SK-N-SH (cell line): ENCODE results near the gene AASS. TPM values are rescaled to one million over a fixed set of nuclear protein-coding genes. Genes with fewer than 3 reads are reported as not detected.

ENCODE experiments used
- CTCF ChIA-PET: fragments of 300-600, 350-600 bp; formaldehyde crosslinking; extraction: SDS; loops from one replicate; lab custom pipeline; 2021; lab: Yijun Ruan, JAX
- POLR2A ChIA-PET: fragments of 350-600 bp; sonication (Branson Sonifier 250); formaldehyde crosslinking; extraction: SDS; loops from one replicate; lab custom pipeline; 2020; ENCODE audit warnings: antibody characterized with exemption, inconsistent platforms; lab: Yijun Ruan, JAX
- DNase-seq: peaks from one replicate; pipeline ENCODE4 v3.0.0; 2012
- H2AFZ ChIP-seq: fragments of 200-600 bp; sonication (generic); 2 replicates; pipeline ENCODE4 v1.8.1; 2016; ENCODE audit warnings: antibody characterized with exemption, mild to moderate bottlenecking, low read depth
- H3F3A ChIP-seq: fragments of 200-600 bp; sonication (generic); replicated peaks from 2 replicates; pipeline ENCODE3; 2016; ENCODE audit warnings: antibody characterized with exemption, mild to moderate bottlenecking; ENCODE audit not compliant: insufficient read depth
- H3K27ac ChIP-seq, 2 experiments: fragments of 200-500 bp in 1 of 2; fragments of 200-600 bp in 1 of 2; sonication (Bioruptor generic) in 1 of 2; sonication (generic), shearing (Covaris generic) in 1 of 2; 2 replicates each; pipeline versions ENCODE4 v1.5.1 to v1.6.1; 2014 to 2016; ENCODE audit warnings: low read depth in 2 of 2, inconsistent platforms in 1 of 2, low read length in 1 of 2, mild to moderate bottlenecking in 1 of 2, mixed read lengths in 1 of 2
- H3K27me3 ChIP-seq: fragments of 200-600 bp; sonication (generic), shearing (Covaris generic); 2 replicates; pipeline ENCODE4 v1.6.1; 2016; ENCODE audit warnings: mixed run types; ENCODE audit not compliant: insufficient read depth
- H3K36me3 ChIP-seq, 2 experiments: fragments of 200-500 bp in 1 of 2; fragments of 200-600 bp in 1 of 2; sonication (Bioruptor generic) in 1 of 2; sonication (generic) in 1 of 2; replicated peaks in 1 of 2; 2 replicates each; pipeline versions ENCODE3 to v1.5.1; 2014 to 2016; ENCODE audit warnings: low read length in 1 of 2, mild to moderate bottlenecking in 1 of 2; ENCODE audit not compliant: insufficient read depth in 2 of 2, control insufficient read depth in 1 of 2
- H3K4me1 ChIP-seq, 2 experiments: fragments of 200-500 bp in 1 of 2; fragments of 200-600 bp in 1 of 2; sonication (Bioruptor generic) in 1 of 2; sonication (generic), shearing (Covaris generic) in 1 of 2; 2 replicates each; pipeline versions ENCODE4 v1.5.1 to v1.6.1; 2014 to 2016; ENCODE audit warnings: low read depth in 1 of 2, low read length in 1 of 2, mixed run types in 1 of 2; ENCODE audit not compliant: insufficient read depth in 2 of 2, control insufficient read depth in 1 of 2
- H3K4me2 ChIP-seq: fragments of 200-600 bp; sonication (generic), shearing (Covaris generic); 2 replicates; pipeline ENCODE4 v1.6.1; 2017; ENCODE audit warnings: mixed run types
- H3K4me3 ChIP-seq, 2 experiments: fragments of 200-500 bp in 1 of 2; fragments of 200-600 bp in 1 of 2; sonication (Bioruptor generic) in 1 of 2; sonication (generic), shearing (Covaris generic) in 1 of 2; 2 replicates each; pipeline versions ENCODE4 v1.5.1 to v1.8.1; 2014 to 2016; ENCODE audit warnings: low read depth in 2 of 2, inconsistent platforms in 1 of 2, low read length in 1 of 2, mild to moderate bottlenecking in 1 of 2, mixed read lengths in 1 of 2, moderate library complexity in 1 of 2
- H3K79me2 ChIP-seq: fragments of 200-600 bp; sonication (generic); 2 replicates; pipeline ENCODE4 v1.8.1; 2017; ENCODE audit warnings: mild to moderate bottlenecking; ENCODE audit not compliant: insufficient read depth
- H3K9ac ChIP-seq: fragments of 200-600 bp; sonication (generic); 2 replicates; pipeline ENCODE4 v1.6.1; 2017; ENCODE audit warnings: mixed run types
- H3K9me2 ChIP-seq: fragments of 200-600 bp; sonication (generic); 2 replicates; pipeline ENCODE4 v1.6.1; 2017; ENCODE audit warnings: mixed run types
- H3K9me3 ChIP-seq: fragments of 200-600 bp; sonication (generic); 2 replicates; pipeline ENCODE4 v1.6.1; 2017; ENCODE audit warnings: mixed run types, mild to moderate bottlenecking, moderate library complexity
- H4K20me1 ChIP-seq: fragments of 200-600 bp; sonication (generic); 2 replicates; pipeline ENCODE4 v1.6.1; 2017; ENCODE audit warnings: mild to moderate bottlenecking, mixed run types; ENCODE audit not compliant: insufficient read depth
- EZH2phosphoT487 ChIP-seq: fragments of 200-600 bp; sonication (generic); IDR thresholded peaks from 2 replicates; pipeline ENCODE4 v1.6.1; 2017; ENCODE audit warnings: low read depth, mixed run types, mild to moderate bottlenecking, antibody characterized with exemption, moderate library complexity, borderline replicate concordance
- FOSL2 ChIP-seq: IDR thresholded peaks from 2 replicates; pipeline ENCODE4 v1.4.0; 2012; ENCODE audit warnings: low read depth, mild to moderate bottlenecking, moderate library complexity, borderline replicate concordance
- FOXJ3 ChIP-seq: sonication (generic); formaldehyde crosslinking; IDR thresholded peaks from 2 replicates; pipeline ENCODE4 v1.5.1; 2020; ENCODE audit warnings: mild to moderate bottlenecking, missing genetic modification reagents
- FOXM1 ChIP-seq: IDR thresholded peaks from 2 replicates; pipeline ENCODE4 v1.4.0; 2012; ENCODE audit warnings: low read depth, mild to moderate bottlenecking
- GABPA ChIP-seq: IDR thresholded peaks from 2 replicates; pipeline ENCODE4 v1.4.0; 2012; ENCODE audit warnings: low read depth, mild to moderate bottlenecking
- GATA2 ChIP-seq: sonication (generic); formaldehyde crosslinking; IDR thresholded peaks from 2 replicates; pipeline ENCODE4 v1.5.0; 2020; ENCODE audit warnings: mild to moderate bottlenecking, missing genetic modification reagents
- MEF2A ChIP-seq: IDR thresholded peaks from 2 replicates; pipeline ENCODE4 v1.4.0; 2012; ENCODE audit warnings: low read depth, borderline replicate concordance
- MXI1 ChIP-seq: IDR thresholded peaks from 2 replicates; pipeline ENCODE4 v1.6.1; 2012; ENCODE audit warnings: mild to moderate bottlenecking, low read depth, low read length, improper control_type of control experiment
- POLR2AphosphoS5 ChIP-seq: IDR thresholded peaks from 2 replicates; pipeline ENCODE4 v1.6.1; 2012; ENCODE audit warnings: low read depth, low read length
- RCOR1 ChIP-seq: fragments of 150-350 bp; IDR thresholded peaks from 2 replicates; pipeline ENCODE4 v1.6.1; 2017; ENCODE audit warnings: antibody characterized with exemption, low read length
- REST ChIP-seq: IDR thresholded peaks from 2 replicates; pipeline ENCODE4 v1.6.1; 2012; ENCODE audit warnings: mild to moderate bottlenecking, low read depth, low read length, moderate library complexity
- RXRA ChIP-seq: IDR thresholded peaks from 2 replicates; pipeline ENCODE4 v1.4.0; 2012; ENCODE audit warnings: low read depth, mild to moderate bottlenecking, borderline replicate concordance
- SIN3A ChIP-seq: IDR thresholded peaks from 2 replicates; pipeline ENCODE4 v1.6.1; 2012; ENCODE audit warnings: low read depth, mild to moderate bottlenecking, low read length, moderate library complexity, borderline replicate concordance
- SMC3 ChIP-seq: IDR thresholded peaks from 2 replicates; pipeline ENCODE4 v1.6.1; 2012; ENCODE audit warnings: low read depth, low read length, improper control_type of control experiment
- WGBS: methylation state at CpG from one replicate; pipeline ENCODE4 v1.1.6; 2017; ENCODE audit warnings: low lambda C conversion rate; 5-methylcytosine and 5-hydroxymethylcytosine counted together
- polyA plus RNA-seq, 3 experiments: library from polyadenylated mRNA; depleted of rRNA; stranded (reverse); fragments of >200 nt; gene quantifications; 2 replicates each; pipeline ENCODE4 v1.2.3, GENCODE V29; 2012
- TF ChIP-seq, protein P1 (sequence below): IDR thresholded peaks from 2 replicates; pipeline ENCODE4 v1.4.0; 2012; ENCODE audit warnings: low read depth, borderline replicate concordance
- TF ChIP-seq, protein P2 (sequence below): IDR thresholded peaks from 2 replicates; pipeline ENCODE4; 2012
- TF ChIP-seq, protein P3 (sequence below): IDR thresholded peaks from 2 replicates; pipeline ENCODE4 v1.4.0; 2012; ENCODE audit warnings: low read depth, borderline replicate concordance
- TF ChIP-seq, protein P4 (sequence below): fragments of 200-600 bp; sonication (generic); IDR thresholded peaks from 2 replicates; pipeline ENCODE4 v1.6.1; 2017; ENCODE audit warnings: antibody characterized with exemption, mild to moderate bottlenecking, moderate library complexity

AASS gene
- polyA plus RNA-seq, 1 of the 3 experiments (the other 2 are of a cell fraction), result 0.92 TPM

GRCh38 chr7:122040147-122040546, 103.9 kb downstream of the AASS start:
- Histone ChIP-seq H3K9ac (no peak overlapping the region), H3K9me3 (no peaks in the 10 kb centered on the region), H3K4me2 (no peak overlapping the region), H3K4me3 (no peak overlapping the region), H3K27me3 (peaks cover 5% of the 10 kb centered on the region; the same call in 1 of the 2 replicates), H3K4me1 (no peaks in the 10 kb centered on the region), H3F3A (no peaks in the 10 kb centered on the region), H2AFZ (no peak overlapping the region), H3K79me2 (no peaks in the 10 kb centered on the region), H3K27ac (no peak overlapping the region), H4K20me1 (no peaks in the 10 kb centered on the region), H3K36me3 (no peaks in the 10 kb centered on the region), H3K9me2 (no peaks in the 10 kb centered on the region)
- 4% methylated on average over 3 of the region's 3 CpGs for WGBS
- no peak for TF ChIP-seq MEF2A
- no peak for TF ChIP-seq EZH2phosphoT487
- TF ChIP-seq MXI1, result no peak
- no peak for TF ChIP-seq SMC3
- no peak for TF ChIP-seq REST
- TF ChIP-seq, protein P1, sequence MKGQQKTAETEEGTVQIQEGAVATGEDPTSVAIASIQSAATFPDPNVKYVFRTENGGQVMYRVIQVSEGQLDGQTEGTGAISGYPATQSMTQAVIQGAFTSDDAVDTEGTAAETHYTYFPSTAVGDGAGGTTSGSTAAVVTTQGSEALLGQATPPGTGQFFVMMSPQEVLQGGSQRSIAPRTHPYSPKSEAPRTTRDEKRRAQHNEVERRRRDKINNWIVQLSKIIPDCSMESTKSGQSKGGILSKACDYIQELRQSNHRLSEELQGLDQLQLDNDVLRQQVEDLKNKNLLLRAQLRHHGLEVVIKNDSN, result no peak
- no peak for TF ChIP-seq FOSL2
- TF ChIP-seq, protein P2, sequence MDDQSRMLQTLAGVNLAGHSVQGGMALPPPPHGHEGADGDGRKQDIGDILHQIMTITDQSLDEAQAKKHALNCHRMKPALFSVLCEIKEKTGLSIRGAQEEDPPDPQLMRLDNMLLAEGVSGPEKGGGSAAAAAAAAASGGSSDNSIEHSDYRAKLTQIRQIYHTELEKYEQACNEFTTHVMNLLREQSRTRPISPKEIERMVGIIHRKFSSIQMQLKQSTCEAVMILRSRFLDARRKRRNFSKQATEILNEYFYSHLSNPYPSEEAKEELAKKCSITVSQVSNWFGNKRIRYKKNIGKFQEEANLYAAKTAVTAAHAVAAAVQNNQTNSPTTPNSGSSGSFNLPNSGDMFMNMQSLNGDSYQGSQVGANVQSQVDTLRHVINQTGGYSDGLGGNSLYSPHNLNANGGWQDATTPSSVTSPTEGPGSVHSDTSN, result no peak
- no peak for TF ChIP-seq RXRA
- TF ChIP-seq FOXJ3 (CRISPR knock-in tag), result no peak
- TF ChIP-seq SIN3A, result no peak
- no peak for TF ChIP-seq GABPA
- TF ChIP-seq, protein P3, sequence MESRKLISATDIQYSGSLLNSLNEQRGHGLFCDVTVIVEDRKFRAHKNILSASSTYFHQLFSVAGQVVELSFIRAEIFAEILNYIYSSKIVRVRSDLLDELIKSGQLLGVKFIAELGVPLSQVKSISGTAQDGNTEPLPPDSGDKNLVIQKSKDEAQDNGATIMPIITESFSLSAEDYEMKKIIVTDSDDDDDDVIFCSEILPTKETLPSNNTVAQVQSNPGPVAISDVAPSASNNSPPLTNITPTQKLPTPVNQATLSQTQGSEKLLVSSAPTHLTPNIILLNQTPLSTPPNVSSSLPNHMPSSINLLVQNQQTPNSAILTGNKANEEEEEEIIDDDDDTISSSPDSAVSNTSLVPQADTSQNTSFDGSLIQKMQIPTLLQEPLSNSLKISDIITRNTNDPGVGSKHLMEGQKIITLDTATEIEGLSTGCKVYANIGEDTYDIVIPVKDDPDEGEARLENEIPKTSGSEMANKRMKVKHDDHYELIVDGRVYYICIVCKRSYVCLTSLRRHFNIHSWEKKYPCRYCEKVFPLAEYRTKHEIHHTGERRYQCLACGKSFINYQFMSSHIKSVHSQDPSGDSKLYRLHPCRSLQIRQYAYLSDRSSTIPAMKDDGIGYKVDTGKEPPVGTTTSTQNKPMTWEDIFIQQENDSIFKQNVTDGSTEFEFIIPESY, result no peak
- TF ChIP-seq FOXM1, result no peak
- TF ChIP-seq POLR2AphosphoS5, result no peak
- TF ChIP-seq, protein P4, sequence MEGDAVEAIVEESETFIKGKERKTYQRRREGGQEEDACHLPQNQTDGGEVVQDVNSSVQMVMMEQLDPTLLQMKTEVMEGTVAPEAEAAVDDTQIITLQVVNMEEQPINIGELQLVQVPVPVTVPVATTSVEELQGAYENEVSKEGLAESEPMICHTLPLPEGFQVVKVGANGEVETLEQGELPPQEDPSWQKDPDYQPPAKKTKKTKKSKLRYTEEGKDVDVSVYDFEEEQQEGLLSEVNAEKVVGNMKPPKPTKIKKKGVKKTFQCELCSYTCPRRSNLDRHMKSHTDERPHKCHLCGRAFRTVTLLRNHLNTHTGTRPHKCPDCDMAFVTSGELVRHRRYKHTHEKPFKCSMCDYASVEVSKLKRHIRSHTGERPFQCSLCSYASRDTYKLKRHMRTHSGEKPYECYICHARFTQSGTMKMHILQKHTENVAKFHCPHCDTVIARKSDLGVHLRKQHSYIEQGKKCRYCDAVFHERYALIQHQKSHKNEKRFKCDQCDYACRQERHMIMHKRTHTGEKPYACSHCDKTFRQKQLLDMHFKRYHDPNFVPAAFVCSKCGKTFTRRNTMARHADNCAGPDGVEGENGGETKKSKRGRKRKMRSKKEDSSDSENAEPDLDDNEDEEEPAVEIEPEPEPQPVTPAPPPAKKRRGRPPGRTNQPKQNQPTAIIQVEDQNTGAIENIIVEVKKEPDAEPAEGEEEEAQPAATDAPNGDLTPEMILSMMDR, result no peak
- no peak for TF ChIP-seq RCOR1
- TF ChIP-seq GATA2 (CRISPR knock-in tag), result no peak
- DNase-seq, result no peak
- ChIA-PET POLR2A (no interaction called here), CTCF (no interaction called here)
